ENCODE data around the gene PLEKHM3. TPM values are rescaled to one million over a fixed set of nuclear protein-coding genes. Genes with fewer than 3 reads are reported as not detected.

Gene PLEKHM3
- total and polyA plus RNA-seq, 2 donors (not counting 3 experiments of a cell fraction or from before 2014, with no cell fraction given): 3.1 to 9.1 TPM

- DNase-seq (ENCODE audit: low read depth, low spot score) (no peak), FAIRE-seq (no peak)
- ChIA-PET CTCF (interaction anchor here (1.1 kb wide), 1 partner anchor 14 kb away, joined by 4 read pairs; no protein-coding TSS in a partner anchor), POLR2A (no interaction called here)
- no peaks in the 10 kb centered on the region for H4K20me1 ChIP-seq (replicated peaks; ENCODE audit: control insufficient read depth, extremely low read depth, insufficient read depth, low read length)
- H3K4me2 ChIP-seq (ENCODE audit: insufficient read depth, low read length): no peak overlapping the region
- no peak overlapping the region for H3K4me3 ChIP-seq (replicated peaks in 1 of 3; ENCODE audit: insufficient read depth in 1 of 3, low read depth in 1 of 3, low read length in 3 of 3)
- H3K4me1 ChIP-seq (ENCODE audit: control insufficient read depth, extremely low read depth, insufficient read depth, low read length): peaks cover 7% of the 10 kb centered on the region
- no peaks in the 10 kb centered on the region for H3K79me2 ChIP-seq (ENCODE audit: control insufficient read depth, insufficient read depth, low read length)
- H3K9me3 ChIP-seq (replicated peaks; ENCODE audit: control insufficient read depth, insufficient read depth, low read length): no peaks in the 10 kb centered on the region
- H3K27me3 ChIP-seq (ENCODE audit: control insufficient read depth in 2 of 2, insufficient read depth in 2 of 2, low read length in 2 of 2): no peaks in the 10 kb centered on the region
- no peak for TF ChIP-seq MYC (IDR thresholded peaks at IDR 0.05; ENCODE audit: low read depth, low read length)
- TF ChIP-seq POLR2A (IDR thresholded peaks at IDR 0.05; ENCODE audit: low read depth, low read length): no peak
- TF ChIP-seq EZH2 (IDR thresholded peaks at IDR 0.05; ENCODE audit: borderline replicate concordance, low read depth, low read length, severe bottlenecking): no peak
- TF ChIP-seq GATA2 (IDR thresholded peaks at IDR 0.05; ENCODE audit: insufficient read depth, insufficient read length, low read depth, low read length): no peak
- TF ChIP-seq POLR2AphosphoS5 (IDR thresholded peaks at IDR 0.05; ENCODE audit: insufficient read depth, low read depth, low read length): no peak
- no peak for TF ChIP-seq JUN (IDR thresholded peaks at IDR 0.05; ENCODE audit: borderline replicate concordance, insufficient read depth, insufficient read length, low read depth)
- TF ChIP-seq, protein P1, sequence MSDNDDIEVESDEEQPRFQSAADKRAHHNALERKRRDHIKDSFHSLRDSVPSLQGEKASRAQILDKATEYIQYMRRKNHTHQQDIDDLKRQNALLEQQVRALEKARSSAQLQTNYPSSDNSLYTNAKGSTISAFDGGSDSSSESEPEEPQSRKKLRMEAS (IDR thresholded peaks at IDR 0.05; ENCODE audit: insufficient read depth, insufficient read length): no peak
- no peak for TF ChIP-seq FOS (IDR thresholded peaks at IDR 0.05; ENCODE audit: borderline replicate concordance, insufficient read depth, low read length)
- TF ChIP-seq, protein P2, sequence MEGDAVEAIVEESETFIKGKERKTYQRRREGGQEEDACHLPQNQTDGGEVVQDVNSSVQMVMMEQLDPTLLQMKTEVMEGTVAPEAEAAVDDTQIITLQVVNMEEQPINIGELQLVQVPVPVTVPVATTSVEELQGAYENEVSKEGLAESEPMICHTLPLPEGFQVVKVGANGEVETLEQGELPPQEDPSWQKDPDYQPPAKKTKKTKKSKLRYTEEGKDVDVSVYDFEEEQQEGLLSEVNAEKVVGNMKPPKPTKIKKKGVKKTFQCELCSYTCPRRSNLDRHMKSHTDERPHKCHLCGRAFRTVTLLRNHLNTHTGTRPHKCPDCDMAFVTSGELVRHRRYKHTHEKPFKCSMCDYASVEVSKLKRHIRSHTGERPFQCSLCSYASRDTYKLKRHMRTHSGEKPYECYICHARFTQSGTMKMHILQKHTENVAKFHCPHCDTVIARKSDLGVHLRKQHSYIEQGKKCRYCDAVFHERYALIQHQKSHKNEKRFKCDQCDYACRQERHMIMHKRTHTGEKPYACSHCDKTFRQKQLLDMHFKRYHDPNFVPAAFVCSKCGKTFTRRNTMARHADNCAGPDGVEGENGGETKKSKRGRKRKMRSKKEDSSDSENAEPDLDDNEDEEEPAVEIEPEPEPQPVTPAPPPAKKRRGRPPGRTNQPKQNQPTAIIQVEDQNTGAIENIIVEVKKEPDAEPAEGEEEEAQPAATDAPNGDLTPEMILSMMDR (IDR thresholded peaks at IDR 0.05; ENCODE audit: extremely low read depth in 1 of 2, insufficient read depth in 1 of 2, low read depth in 1 of 2, low read length in 2 of 2): no peak
- BruUV-seq (replicated peaks): no TSS peak
- H2AFZ ChIP-seq (ENCODE audit: low read depth, low read length): no peak overlapping the region
- dilution Hi-C loops (cut with MboI; ENCODE audit: extremely low pct_ligation_motif_present, low sequenced_read_pairs): no loop called here
- H3K9me1 ChIP-seq (replicated peaks; ENCODE audit: control insufficient read depth, extremely low read depth, insufficient read depth, low read length): no peaks in the 10 kb centered on the region
- intact Hi-C loops (cut with micrococcal nuclease): no loop called here
- H3K36me3 ChIP-seq (ENCODE audit: control insufficient read depth in 2 of 2, extremely low read depth in 1 of 2, insufficient read depth in 2 of 2, low read length in 2 of 2): no peaks in the 10 kb centered on the region
- no peak overlapping the region for H3K27ac ChIP-seq (ENCODE audit: insufficient read depth, low read depth, low read length)
- H3K9ac ChIP-seq (replicated peaks; ENCODE audit: extremely low read depth, insufficient read depth, low read length): no peak overlapping the region
Measured at GRCh38 chr2:207930747-207931146, 94.6 kb downstream of the PLEKHM3 start.
